Suprapubic skin (tissue), 4 donors: ENCODE data around the gene MAMDC4.

ENCODE experiments used
- EP300 ChIP-seq: sonication (generic); formaldehyde crosslinking; IDR thresholded peaks from one replicate; pipeline ENCODE4 v1.6.1; 2017; ENCODE audit warnings: antibody characterized with exemption
- POLR2A ChIP-seq, 2 donors: fragments of 450-650 bp; IDR thresholded peaks; one replicate each; pipeline ENCODE4 v1.6.1; 2017; ENCODE audit warnings: antibody characterized with exemption in 2 of 2, mild to moderate bottlenecking in 2 of 2, moderate library complexity in 2 of 2
- POLR2AphosphoS5 ChIP-seq, 3 donors: sonication (generic); formaldehyde crosslinking; IDR thresholded peaks; one replicate each; pipeline ENCODE4 v1.6.1; 2017; ENCODE audit warnings: antibody characterized with exemption in 3 of 3
- TF ChIP-seq, protein P1 (sequence below), 2 donors: fragments of 200-600 bp in 1 of 2; fragments of 450-650 bp in 1 of 2; sonication (generic) in 1 of 2; IDR thresholded peaks; one replicate each; pipeline ENCODE4 v1.5.1; 2016 to 2019; ENCODE audit warnings: antibody characterized with exemption in 2 of 2, mild to moderate bottlenecking in 1 of 2, moderate library complexity in 1 of 2

GRCh38 chr9:136868644-136869043, 16.5 kb downstream of the MAMDC4 start:
- TF ChIP-seq, protein P1, sequence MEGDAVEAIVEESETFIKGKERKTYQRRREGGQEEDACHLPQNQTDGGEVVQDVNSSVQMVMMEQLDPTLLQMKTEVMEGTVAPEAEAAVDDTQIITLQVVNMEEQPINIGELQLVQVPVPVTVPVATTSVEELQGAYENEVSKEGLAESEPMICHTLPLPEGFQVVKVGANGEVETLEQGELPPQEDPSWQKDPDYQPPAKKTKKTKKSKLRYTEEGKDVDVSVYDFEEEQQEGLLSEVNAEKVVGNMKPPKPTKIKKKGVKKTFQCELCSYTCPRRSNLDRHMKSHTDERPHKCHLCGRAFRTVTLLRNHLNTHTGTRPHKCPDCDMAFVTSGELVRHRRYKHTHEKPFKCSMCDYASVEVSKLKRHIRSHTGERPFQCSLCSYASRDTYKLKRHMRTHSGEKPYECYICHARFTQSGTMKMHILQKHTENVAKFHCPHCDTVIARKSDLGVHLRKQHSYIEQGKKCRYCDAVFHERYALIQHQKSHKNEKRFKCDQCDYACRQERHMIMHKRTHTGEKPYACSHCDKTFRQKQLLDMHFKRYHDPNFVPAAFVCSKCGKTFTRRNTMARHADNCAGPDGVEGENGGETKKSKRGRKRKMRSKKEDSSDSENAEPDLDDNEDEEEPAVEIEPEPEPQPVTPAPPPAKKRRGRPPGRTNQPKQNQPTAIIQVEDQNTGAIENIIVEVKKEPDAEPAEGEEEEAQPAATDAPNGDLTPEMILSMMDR (IDR thresholded peaks at IDR 0.05) = no peak
- TF ChIP-seq POLR2AphosphoS5 (IDR thresholded peaks at IDR 0.05) = no peak
- TF ChIP-seq POLR2A (IDR thresholded peaks at IDR 0.05) = no peak
- no peak for TF ChIP-seq EP300
